ENCODE measurements around the gene ADARB2.

Gene ADARB2

DNA sequence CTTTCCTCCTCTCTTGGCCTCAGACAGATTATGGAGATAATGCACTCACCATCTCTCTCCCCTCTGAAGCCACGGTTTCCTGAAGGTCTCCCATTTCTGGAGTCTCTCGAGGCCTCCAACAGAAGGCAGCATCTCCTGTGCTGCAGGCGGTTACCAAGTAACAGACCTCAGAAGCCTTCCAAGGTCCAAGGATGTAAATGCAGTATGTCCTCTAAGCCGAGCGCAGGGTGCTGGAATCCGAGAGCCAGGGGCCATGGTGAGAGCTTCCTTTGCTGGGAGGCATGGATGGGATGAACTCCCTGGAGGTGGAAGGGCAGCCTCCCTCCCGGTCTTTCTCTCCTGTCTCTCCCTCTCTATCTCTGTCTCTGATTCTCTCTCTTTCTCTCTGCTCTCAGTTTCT is 79.8 kb downstream of the ADARB2 start:
- TF ChIP-seq YY1 (IDR thresholded peaks at IDR 0.05; ENCODE audit: low read depth), result no peak
- TF ChIP-seq, protein P1, sequence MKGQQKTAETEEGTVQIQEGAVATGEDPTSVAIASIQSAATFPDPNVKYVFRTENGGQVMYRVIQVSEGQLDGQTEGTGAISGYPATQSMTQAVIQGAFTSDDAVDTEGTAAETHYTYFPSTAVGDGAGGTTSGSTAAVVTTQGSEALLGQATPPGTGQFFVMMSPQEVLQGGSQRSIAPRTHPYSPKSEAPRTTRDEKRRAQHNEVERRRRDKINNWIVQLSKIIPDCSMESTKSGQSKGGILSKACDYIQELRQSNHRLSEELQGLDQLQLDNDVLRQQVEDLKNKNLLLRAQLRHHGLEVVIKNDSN (IDR thresholded peaks at IDR 0.05), result no peak
- no peak for TF ChIP-seq EGR1 (IDR thresholded peaks at IDR 0.05)
- TF ChIP-seq EP300 (IDR thresholded peaks at IDR 0.05; ENCODE audit: borderline replicate concordance), result no peak
- no peak for TF ChIP-seq TEAD4 (IDR thresholded peaks at IDR 0.05)
- TF ChIP-seq, protein P2, sequence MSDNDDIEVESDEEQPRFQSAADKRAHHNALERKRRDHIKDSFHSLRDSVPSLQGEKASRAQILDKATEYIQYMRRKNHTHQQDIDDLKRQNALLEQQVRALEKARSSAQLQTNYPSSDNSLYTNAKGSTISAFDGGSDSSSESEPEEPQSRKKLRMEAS (IDR thresholded peaks at IDR 0.05), result no peak
- no peak for TF ChIP-seq FOXM1 (IDR thresholded peaks at IDR 0.05; ENCODE audit: borderline replicate concordance, low read depth)

DNA sequence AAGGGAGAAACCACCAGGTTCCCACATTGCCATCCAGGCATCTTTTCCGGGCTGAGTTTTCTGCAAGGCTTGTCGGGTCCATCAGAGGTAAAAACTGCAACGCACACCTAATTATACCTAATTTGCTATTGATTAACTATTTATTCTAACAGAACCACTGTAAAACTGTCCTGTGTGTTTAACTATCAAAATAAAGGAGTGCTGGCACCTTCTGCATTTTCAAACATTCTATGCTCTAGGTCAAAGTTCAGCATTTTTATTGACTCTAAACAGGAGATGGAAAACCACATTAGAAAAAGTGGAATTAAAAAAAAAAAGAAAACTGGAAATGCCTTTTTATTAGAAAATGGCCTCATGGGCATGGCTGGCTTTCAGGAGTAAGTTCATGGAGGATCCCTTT is 82.0 kb downstream of the ADARB2 start:
- TF ChIP-seq EP300 (IDR thresholded peaks at IDR 0.05; ENCODE audit: borderline replicate concordance) (no peak), TAF1 (IDR thresholded peaks at IDR 0.05; ENCODE audit: low read depth) (no peak), CREB1 (IDR thresholded peaks at IDR 0.05; ENCODE audit: low read depth) (no peak), EGR1 (IDR thresholded peaks at IDR 0.05) (no peak), FOXM1 (IDR thresholded peaks at IDR 0.05; ENCODE audit: borderline replicate concordance, low read depth) (no peak), RAD21 (IDR thresholded peaks at IDR 0.05; ENCODE audit: low read depth) (no peak), NFIC (IDR thresholded peaks at IDR 0.05) (no peak), CEBPB (IDR thresholded peaks at IDR 0.05) (no peak), TCF12 (IDR thresholded peaks at IDR 0.05; ENCODE audit: low read depth) (no peak), TEAD4 (IDR thresholded peaks at IDR 0.05) (no peak)
- TF ChIP-seq, protein P2 (IDR thresholded peaks at IDR 0.05), result no peak
- TF ChIP-seq, protein P1 (IDR thresholded peaks at IDR 0.05), result no peak

DNA sequence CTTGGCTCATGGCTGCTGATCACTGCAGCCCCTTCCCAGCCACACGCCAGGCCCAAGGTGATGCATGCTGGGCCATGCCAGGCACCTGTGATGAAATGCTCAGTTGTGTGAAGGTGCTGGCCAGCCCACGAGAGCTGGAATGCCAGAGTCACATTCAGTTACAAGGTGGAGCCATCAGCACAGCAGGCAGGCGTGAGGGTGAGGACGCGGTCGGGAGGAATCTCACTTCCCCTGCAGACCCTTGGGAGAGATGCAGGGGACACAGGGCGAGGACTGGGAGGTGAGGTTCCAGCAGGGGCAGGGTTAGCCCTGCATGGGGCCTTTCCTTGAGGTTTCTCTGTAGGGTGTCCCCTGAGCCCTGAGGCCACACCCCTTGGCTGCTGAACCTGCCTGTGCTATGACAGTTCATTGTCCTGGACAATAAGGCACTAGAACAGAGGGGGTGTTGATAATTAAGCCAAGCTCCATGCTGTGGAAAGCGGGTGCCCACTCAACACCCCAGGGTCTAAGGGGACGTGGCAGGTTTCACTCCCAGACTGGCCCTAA is 82.4 kb downstream of the ADARB2 start:
- TF ChIP-seq TEAD4 (IDR thresholded peaks at IDR 0.05) (no peak), FOXM1 (IDR thresholded peaks at IDR 0.05; ENCODE audit: borderline replicate concordance, low read depth) (no peak), EGR1 (IDR thresholded peaks at IDR 0.05) (no peak), CREB1 (IDR thresholded peaks at IDR 0.05; ENCODE audit: low read depth) (no peak), NFIC (IDR thresholded peaks at IDR 0.05) (no peak), EP300 (IDR thresholded peaks at IDR 0.05; ENCODE audit: borderline replicate concordance) (no peak), RAD21 (IDR thresholded peaks at IDR 0.05; ENCODE audit: low read depth) (no peak), YY1 (IDR thresholded peaks at IDR 0.05; ENCODE audit: low read depth) (no peak), ZBTB7A (IDR thresholded peaks at IDR 0.05; ENCODE audit: low read depth) (no peak), TCF12 (IDR thresholded peaks at IDR 0.05; ENCODE audit: low read depth) (no peak), CEBPB (IDR thresholded peaks at IDR 0.05) (no peak), TAF1 (IDR thresholded peaks at IDR 0.05; ENCODE audit: low read depth) (no peak)
- TF ChIP-seq, protein P2 (IDR thresholded peaks at IDR 0.05), result no peak
- TF ChIP-seq, protein P3, sequence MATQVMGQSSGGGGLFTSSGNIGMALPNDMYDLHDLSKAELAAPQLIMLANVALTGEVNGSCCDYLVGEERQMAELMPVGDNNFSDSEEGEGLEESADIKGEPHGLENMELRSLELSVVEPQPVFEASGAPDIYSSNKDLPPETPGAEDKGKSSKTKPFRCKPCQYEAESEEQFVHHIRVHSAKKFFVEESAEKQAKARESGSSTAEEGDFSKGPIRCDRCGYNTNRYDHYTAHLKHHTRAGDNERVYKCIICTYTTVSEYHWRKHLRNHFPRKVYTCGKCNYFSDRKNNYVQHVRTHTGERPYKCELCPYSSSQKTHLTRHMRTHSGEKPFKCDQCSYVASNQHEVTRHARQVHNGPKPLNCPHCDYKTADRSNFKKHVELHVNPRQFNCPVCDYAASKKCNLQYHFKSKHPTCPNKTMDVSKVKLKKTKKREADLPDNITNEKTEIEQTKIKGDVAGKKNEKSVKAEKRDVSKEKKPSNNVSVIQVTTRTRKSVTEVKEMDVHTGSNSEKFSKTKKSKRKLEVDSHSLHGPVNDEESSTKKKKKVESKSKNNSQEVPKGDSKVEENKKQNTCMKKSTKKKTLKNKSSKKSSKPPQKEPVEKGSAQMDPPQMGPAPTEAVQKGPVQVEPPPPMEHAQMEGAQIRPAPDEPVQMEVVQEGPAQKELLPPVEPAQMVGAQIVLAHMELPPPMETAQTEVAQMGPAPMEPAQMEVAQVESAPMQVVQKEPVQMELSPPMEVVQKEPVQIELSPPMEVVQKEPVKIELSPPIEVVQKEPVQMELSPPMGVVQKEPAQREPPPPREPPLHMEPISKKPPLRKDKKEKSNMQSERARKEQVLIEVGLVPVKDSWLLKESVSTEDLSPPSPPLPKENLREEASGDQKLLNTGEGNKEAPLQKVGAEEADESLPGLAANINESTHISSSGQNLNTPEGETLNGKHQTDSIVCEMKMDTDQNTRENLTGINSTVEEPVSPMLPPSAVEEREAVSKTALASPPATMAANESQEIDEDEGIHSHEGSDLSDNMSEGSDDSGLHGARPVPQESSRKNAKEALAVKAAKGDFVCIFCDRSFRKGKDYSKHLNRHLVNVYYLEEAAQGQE (IDR thresholded peaks at IDR 0.05; ENCODE audit: low read depth), result no peak
- TF ChIP-seq, protein P1 (IDR thresholded peaks at IDR 0.05), result no peak

DNA sequence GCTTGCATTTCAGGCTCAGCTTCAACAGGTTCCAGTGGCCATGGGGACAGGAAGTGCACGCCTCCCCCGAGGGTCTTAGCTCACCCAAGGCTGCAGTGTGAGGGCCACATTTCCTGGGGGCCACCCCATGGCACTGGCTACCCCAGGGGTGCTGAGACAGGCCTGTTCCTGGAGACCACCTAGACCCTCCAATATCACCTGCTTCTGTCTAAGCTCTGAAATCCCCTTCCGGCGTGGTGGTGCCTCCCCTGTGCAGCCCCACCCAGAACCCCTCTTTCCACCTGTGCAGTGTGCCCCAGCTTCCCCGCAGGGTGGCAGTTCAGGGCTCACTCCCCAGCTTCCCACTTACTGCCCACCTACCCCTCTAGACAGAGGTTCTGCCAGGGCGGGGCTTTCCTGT is 83.1 kb downstream of the ADARB2 start:
- TF ChIP-seq, protein P3 (IDR thresholded peaks at IDR 0.05; ENCODE audit: low read depth), result no peak
- no peak for TF ChIP-seq RAD21 (IDR thresholded peaks at IDR 0.05; ENCODE audit: low read depth)
- no peak for TF ChIP-seq EGR1 (IDR thresholded peaks at IDR 0.05)
- no peak for TF ChIP-seq TCF12 (IDR thresholded peaks at IDR 0.05; ENCODE audit: low read depth)
- TF ChIP-seq CEBPB (IDR thresholded peaks at IDR 0.05), result no peak
- no peak for TF ChIP-seq EP300 (IDR thresholded peaks at IDR 0.05; ENCODE audit: borderline replicate concordance)
- no peak for TF ChIP-seq NFIC (IDR thresholded peaks at IDR 0.05)
- TF ChIP-seq, protein P1 (IDR thresholded peaks at IDR 0.05), result no peak
- no peak for TF ChIP-seq ZBTB7A (IDR thresholded peaks at IDR 0.05; ENCODE audit: low read depth)
- TF ChIP-seq, protein P2 (IDR thresholded peaks at IDR 0.05), result no peak
- TF ChIP-seq FOXM1 (IDR thresholded peaks at IDR 0.05; ENCODE audit: borderline replicate concordance, low read depth), result no peak
- TF ChIP-seq CREB1 (IDR thresholded peaks at IDR 0.05; ENCODE audit: low read depth), result no peak
- TF ChIP-seq TAF1 (IDR thresholded peaks at IDR 0.05; ENCODE audit: low read depth), result no peak
- TF ChIP-seq YY1 (IDR thresholded peaks at IDR 0.05; ENCODE audit: low read depth), result no peak
- TF ChIP-seq TEAD4 (IDR thresholded peaks at IDR 0.05), result no peak

Measured in Ishikawa (cell line).